SK-N-SH (cell line): Measurements from ENCODE around the gene ATP1A1.

ENCODE experiments used
- CTCF ChIP-seq: fragments of 200-600 bp; sonication (generic); IDR thresholded peaks from 2 replicates; pipeline ENCODE4 v1.6.1; 2017; ENCODE audit warnings: antibody characterized with exemption, mild to moderate bottlenecking, moderate library complexity
- ELF1 ChIP-seq: IDR thresholded peaks from 2 replicates; pipeline ENCODE4 v1.4.0; 2012
- EP300 ChIP-seq, 2 experiments: IDR thresholded peaks; 2 replicates each; pipeline versions ENCODE4 v1.4.0 to v1.6.1; 2012; ENCODE audit warnings: borderline replicate concordance in 1 of 2, low read depth in 1 of 2, low read length in 1 of 2
- GABPA ChIP-seq: IDR thresholded peaks from 2 replicates; pipeline ENCODE4 v1.4.0; 2012; ENCODE audit warnings: low read depth, mild to moderate bottlenecking
- JUND ChIP-seq: IDR thresholded peaks from 2 replicates; pipeline ENCODE4 v1.4.0; 2012
- MAX ChIP-seq: IDR thresholded peaks from 2 replicates; pipeline ENCODE4 v1.4.0; 2012; ENCODE audit warnings: low read depth
- PBX3 ChIP-seq: IDR thresholded peaks from 2 replicates; pipeline ENCODE4; 2012
- POLR2AphosphoS5 ChIP-seq: IDR thresholded peaks from 2 replicates; pipeline ENCODE4 v1.6.1; 2012; ENCODE audit warnings: low read depth, low read length
- RAD21 ChIP-seq: IDR thresholded peaks from 2 replicates; pipeline ENCODE4 v1.6.1; 2012; ENCODE audit warnings: mild to moderate bottlenecking, low read length
- RCOR1 ChIP-seq: fragments of 150-350 bp; IDR thresholded peaks from 2 replicates; pipeline ENCODE4 v1.6.1; 2017; ENCODE audit warnings: antibody characterized with exemption, low read length
- SMC3 ChIP-seq: IDR thresholded peaks from 2 replicates; pipeline ENCODE4 v1.6.1; 2012; ENCODE audit warnings: low read depth, low read length, improper control_type of control experiment
- TEAD4 ChIP-seq: IDR thresholded peaks from 2 replicates; pipeline ENCODE4 v1.4.0; 2012; ENCODE audit warnings: mild to moderate bottlenecking, borderline replicate concordance; ENCODE audit not compliant: insufficient read depth
- USF2 ChIP-seq: fragments of 150-350 bp; IDR thresholded peaks from 2 replicates; pipeline ENCODE4 v1.6.1; 2017; ENCODE audit warnings: antibody characterized with exemption, low read length, low read depth, borderline replicate concordance

GRCh38 chr1:116432655-116433265 lies 59.7 kb downstream of the ATP1A1 start:
- TF ChIP-seq ELF1 (no peak), POLR2AphosphoS5 (no peak), CTCF (no peak), RCOR1 (no peak), MAX (no peak), JUND (no peak), PBX3 (no peak), GABPA (no peak), RAD21 (no peak), USF2 (no peak), TEAD4 (no peak), SMC3 (no peak), EP300 (IDR thresholded peaks at IDR 0.05; ENCODE audit: borderline replicate concordance in 1 of 2, low read depth in 1 of 2, low read length in 1 of 2) (no peak)
